HuH-7 (cell line): ENCODE measurements around the gene DENND6A.
"Not testable (repeated sequence)": the region's sequence is repeated elsewhere in the genome, so short reads cannot be mapped to it uniquely, and the experiment has no call there.

ENCODE experiments used
- DNase-seq: peaks from one replicate; pipeline ENCODE4 v3.0.0; 2011; ENCODE audit warnings: low spot score

Gene DENND6A

GRCh38 chr3:57627976-57628375 is 64.9 kb downstream of the DENND6A start:
- no peak for DNase-seq

- DNase-seq: no peak
Observed at GRCh38 chr3:57624801-57625200, 68.1 kb downstream of the DENND6A start.

- DNase-seq: no peak
Observed at GRCh38 chr3:57622362-57622761, 70.5 kb downstream of the DENND6A start.

GRCh38 chr3:57617739-57618138 is 75.1 kb downstream of the DENND6A start:
- DNase-seq: no peak

- DNase-seq: no peak
Observed at GRCh38 chr3:57616233-57616632, 76.6 kb downstream of the DENND6A start.

- DNase-seq: not testable (repeated sequence)
Observed at GRCh38 chr3:57611870-57612269, 81.0 kb downstream of the DENND6A start.

GRCh38 chr3:57605683-57606082 is 87.2 kb downstream of the DENND6A start:
- DNase-seq: no peak

GRCh38 chr3:57604971-57605370 is 87.9 kb downstream of the DENND6A start:
- DNase-seq: no peak

- no peak for DNase-seq
Observed at GRCh38 chr3:57600195-57600594, 92.7 kb downstream of the DENND6A start.

- no peak for DNase-seq
Observed at GRCh38 chr3:57598765-57599360, 94.0 kb downstream of the DENND6A start.

- DNase-seq: peak; percentile 72
Observed at GRCh38 chr3:57597127-57597923, 95.6 kb downstream of the DENND6A start, which contains the start of gene ARF4. Gene ARF4, minus strand, starts transcription at chr3:57597344. Its CDS starts 204 bp downstream, at chr3:57597140.

- DNase-seq: peak; percentile 12
Observed at GRCh38 chr3:57596495-57597126, 96.3 kb downstream of the DENND6A start.

- no peak for DNase-seq
Observed at GRCh38 chr3:57594576-57594975, 98.3 kb downstream of the DENND6A start.

GRCh38 chr3:57594144-57594543 is 98.7 kb downstream of the DENND6A start:
- DNase-seq: no peak

GRCh38 chr3:57592306-57592705 is 100.6 kb downstream of the DENND6A start:
- DNase-seq: no peak

GRCh38 chr3:57587905-57588304 is 105.0 kb downstream of the DENND6A start:
- DNase-seq: no peak

GRCh38 chr3:57586778-57587177 is 106.1 kb downstream of the DENND6A start:
- DNase-seq: no peak

GRCh38 chr3:57583544-57583943 is 109.3 kb downstream of the DENND6A start:
- no peak for DNase-seq

GRCh38 chr3:57582474-57583168 is 110.3 kb downstream of the DENND6A start:
- DNase-seq: no peak

GRCh38 chr3:57577801-57578200 is 115.1 kb downstream of the DENND6A start:
- DNase-seq: no peak

- DNase-seq: no peak
Observed at GRCh38 chr3:57575966-57576626, 116.8 kb downstream of the DENND6A start.
